CD4-positive, alpha-beta T cell treated with Interleukin-1 beta for 1 hour (primary cell): Measurements from ENCODE around the gene STRN4.
A peak's percentile ranks its signal among the peaks of the same experiment; 100 is the strongest.
"Not testable (repeated sequence)": the region's sequence is repeated elsewhere in the genome, so short reads cannot be mapped to it uniquely, and the experiment has no call there.

ENCODE experiments used
- DNase-seq, 2 donors: peaks; one replicate each; pipeline ENCODE4 v3.0.0-alpha.2; 2020 to 2022

STRN4 gene

DNA sequence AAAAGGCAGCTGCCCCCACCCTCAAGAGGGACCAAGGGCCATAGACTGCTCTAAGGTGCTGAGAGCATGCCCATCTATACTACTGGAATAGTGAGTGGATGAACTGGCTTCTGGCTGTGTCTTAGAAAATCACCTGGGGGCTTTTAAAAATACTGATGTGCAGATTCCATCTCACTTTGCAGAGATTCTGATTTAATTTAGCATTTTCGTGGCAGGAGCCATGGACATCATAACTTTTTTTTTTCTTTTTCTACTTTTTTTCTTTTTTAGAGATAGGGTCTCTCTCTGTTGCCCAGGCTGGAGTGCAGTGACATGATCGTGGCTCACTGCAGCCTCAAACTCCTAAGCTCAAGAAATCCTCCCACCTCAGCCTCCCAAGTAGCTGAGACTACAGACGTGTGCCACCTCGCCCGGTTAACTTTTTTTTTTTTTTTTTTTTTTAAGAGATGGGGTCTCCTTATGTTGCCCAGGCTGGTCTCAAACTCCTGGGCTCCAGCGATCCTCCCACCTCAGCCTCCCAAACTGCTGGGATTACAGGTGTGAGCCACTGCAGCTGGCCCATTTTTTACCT lies 33.4 kb downstream of the STRN4 start:
- DNase-seq = not testable (repeated sequence)

- DNase-seq = no peak
Observed at GRCh38 chr19:46710687-46711086, 35.6 kb downstream of the STRN4 start.

- DNase-seq = peak; percentile 77 to 85
Observed at GRCh38 chr19:46704379-46705076, 41.7 kb downstream of the STRN4 start.

GRCh38 chr19:46700704-46701103 lies 45.5 kb downstream of the STRN4 start:
- no peak for DNase-seq

- DNase-seq = no peak
Observed at GRCh38 chr19:46698395-46699321, 47.6 kb downstream of the STRN4 start.

GRCh38 chr19:46697204-46697960 lies 48.9 kb downstream of the STRN4 start:
- peak; percentile 11 to 37 for DNase-seq

DNA sequence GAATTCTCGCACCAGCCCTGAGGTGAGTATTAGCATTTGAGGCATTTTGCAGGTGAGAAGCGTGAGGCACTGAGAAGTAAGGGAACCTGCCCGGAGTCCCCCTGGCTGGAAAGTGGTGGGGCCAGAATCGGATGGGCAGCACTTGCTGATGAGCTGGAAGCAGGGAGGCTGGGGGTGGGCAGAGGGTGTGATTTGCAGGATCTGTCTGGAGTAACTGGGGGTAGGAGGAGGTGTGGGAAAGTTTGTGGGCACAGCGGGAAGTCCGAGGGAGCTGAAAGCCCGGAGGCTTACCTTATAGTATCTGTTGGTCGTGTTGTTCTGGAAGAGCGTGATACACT lies 49.4 kb downstream of the STRN4 start:
- no peak for DNase-seq

DNA sequence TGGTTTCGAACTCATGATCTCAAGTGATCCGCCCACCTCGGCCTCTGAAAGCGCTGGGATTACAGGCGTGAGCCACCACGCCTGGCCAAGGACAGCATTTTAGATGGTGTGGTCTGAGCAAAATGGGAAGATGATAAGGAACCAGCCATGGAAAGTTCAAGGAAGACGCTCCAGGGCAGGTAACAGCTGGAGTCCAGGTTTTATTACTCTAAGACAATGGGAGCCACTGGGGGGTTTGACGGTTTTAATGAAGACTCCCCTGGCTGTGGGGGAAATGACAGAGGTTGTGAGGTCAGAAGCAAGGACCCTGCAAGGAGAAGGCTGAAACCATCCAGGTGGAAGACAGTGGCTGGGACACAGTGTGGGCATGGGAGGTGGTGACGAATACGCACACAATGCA lies 50.2 kb downstream of the STRN4 start:
- DNase-seq = no peak

GRCh38 chr19:46693760-46694159 lies 52.5 kb downstream of the STRN4 start:
- no peak for DNase-seq

GRCh38 chr19:46692918-46693722 lies 53.1 kb downstream of the STRN4 start:
- no peak for DNase-seq

- DNase-seq = no peak
Observed at GRCh38 chr19:46691948-46692347, 54.3 kb downstream of the STRN4 start.

GRCh38 chr19:46691104-46691503 lies 55.1 kb downstream of the STRN4 start:
- no peak for DNase-seq

GRCh38 chr19:46689358-46689757 lies 56.9 kb downstream of the STRN4 start:
- no peak for DNase-seq

- no peak for DNase-seq
Observed at GRCh38 chr19:46687438-46688145, 58.7 kb downstream of the STRN4 start.

DNA sequence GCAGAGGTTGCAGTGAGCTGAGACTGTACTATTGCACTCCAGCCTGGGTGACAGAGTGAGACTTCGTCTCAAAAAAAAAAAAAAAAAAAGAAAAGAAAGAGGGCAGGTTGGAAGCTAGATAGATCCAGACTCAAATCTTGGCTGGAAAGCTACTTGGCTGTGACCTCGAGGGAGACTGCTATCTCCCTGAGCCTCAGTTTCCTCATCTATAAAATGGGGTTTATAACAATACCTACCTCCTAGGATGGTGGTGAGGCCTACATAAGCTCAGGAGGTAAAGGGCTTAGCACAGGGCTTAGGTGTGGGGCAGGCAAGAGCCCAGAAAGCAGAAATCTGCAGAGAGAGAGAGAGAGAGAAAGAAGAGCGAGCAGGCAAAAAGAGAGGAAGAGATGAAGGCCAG lies 61.1 kb downstream of the STRN4 start:
- DNase-seq = no peak

DNA sequence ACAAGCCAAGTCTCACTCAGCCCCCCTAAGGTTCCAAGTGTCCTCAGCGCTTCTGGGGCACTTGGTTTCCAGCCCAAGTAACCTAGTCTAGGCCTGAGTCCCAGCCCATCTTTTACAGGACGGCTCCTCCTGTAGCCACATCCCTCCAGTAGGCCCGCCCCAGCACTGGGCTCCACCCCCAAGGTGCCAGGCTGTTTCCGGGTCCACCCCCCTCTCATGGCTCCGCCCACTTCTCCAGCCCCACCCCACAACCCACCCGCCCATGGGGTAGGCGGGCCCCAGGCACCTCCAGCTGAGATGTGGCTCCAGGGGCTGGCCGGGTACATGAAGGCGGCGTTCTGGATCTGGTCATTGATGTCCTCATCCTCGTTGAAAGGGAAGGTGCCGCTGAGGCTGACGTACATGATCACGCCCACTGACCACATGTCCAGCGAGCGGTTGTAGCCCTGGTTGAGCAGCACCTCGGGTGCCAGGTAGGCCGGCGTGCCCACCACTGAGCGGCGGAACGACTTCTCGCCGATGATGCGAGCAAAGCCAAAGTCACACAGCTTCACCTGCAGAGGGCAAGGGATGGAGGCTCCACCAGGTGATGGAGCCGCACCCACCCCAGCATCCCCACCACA lies 68.0 kb downstream of the STRN4 start:
- DNase-seq = peak; percentile 68 to 69

GRCh38 chr19:46674416-46675178 lies 71.7 kb downstream of the STRN4 start:
- no peak for DNase-seq

DNA sequence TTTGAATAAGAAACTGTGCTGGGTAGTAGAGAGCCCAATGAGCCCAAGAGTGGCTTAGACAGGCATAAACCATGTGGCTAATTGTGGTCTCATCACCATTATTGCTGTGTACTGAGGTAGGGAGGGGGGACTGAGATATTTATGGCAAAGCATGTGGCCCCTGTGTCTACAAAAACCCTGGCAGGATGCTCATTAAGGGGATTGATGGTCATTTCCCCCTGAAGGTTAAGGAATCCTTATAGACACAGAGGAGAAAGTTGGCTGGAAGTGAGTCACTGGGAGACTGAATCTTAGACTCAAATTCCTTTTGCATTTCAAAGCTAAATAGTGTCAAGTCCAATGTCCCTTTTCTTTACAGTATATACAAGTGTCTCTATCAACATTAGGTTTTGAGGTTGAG lies 75.4 kb downstream of the STRN4 start:
- DNase-seq = no peak
